ENCODE measurements around the gene FAM47E.

Gene FAM47E

GRCh38 chr4:76310683-76311082 is 59.2 kb downstream of the FAM47E start:
- no peak overlapping the region for H3K4me3 ChIP-seq (ENCODE audit: low read length)

DNA sequence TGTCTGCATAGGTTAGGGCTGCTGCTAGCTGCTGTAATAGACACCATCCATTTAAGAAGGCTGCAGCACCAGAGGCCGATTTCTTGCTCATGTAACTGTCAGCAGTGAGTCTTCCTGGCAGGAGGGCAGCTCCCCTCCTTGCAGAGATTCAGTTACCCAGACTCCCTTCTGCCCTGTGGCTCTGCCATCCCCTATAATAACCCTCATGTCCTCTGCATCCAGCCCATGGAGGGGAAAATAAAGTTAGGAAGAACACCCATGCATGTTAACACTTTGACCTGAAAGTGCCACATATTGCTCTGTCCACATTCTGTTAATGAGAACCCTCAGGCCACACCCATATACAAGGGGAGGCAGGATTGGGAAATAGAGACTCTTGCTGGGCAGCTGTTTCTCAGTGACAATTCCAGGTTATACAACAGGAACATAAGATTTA is 60.4 kb downstream of the FAM47E start:
- no peak overlapping the region for H3K4me3 ChIP-seq (ENCODE audit: low read length)
- no peak for DNase-seq (ENCODE audit: low read depth)
- TF ChIP-seq CTCF (IDR thresholded peaks at IDR 0.05; ENCODE audit: insufficient read depth, low read depth, low read length, missing control alignments): no peak

More at GRCh38 chr4:76310683-76311082, 59.2 kb downstream of the FAM47E start:
- TF ChIP-seq CTCF (IDR thresholded peaks at IDR 0.05; ENCODE audit: insufficient read depth, low read depth, low read length, missing control alignments): no peak
- DNase-seq (ENCODE audit: low read depth): no peak

DNA sequence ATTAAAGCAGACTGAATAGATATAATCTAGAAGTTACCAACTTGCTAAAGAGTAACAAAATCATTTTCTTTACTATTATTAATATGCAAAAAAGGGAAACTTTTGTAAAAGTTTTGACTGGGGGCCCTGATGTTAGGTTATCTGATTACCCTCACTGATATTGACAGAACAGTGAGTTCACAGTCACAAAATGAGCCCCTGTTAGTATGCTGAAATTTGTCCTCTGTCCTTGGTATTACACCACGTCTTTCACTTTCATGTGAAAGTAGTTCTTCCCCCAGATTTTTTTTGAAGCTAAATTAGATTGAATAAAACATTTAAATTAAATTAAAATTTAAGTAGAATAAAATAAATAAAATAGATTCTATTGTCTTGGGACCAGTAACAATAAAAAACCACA is 60.9 kb downstream of the FAM47E start:
- no peak for TF ChIP-seq CTCF (IDR thresholded peaks at IDR 0.05; ENCODE audit: insufficient read depth, low read depth, low read length, missing control alignments)
- DNase-seq (ENCODE audit: low read depth): no peak
- no peak overlapping the region for H3K4me3 ChIP-seq (ENCODE audit: low read length)

- no peak for TF ChIP-seq CTCF (IDR thresholded peaks at IDR 0.05; ENCODE audit: insufficient read depth, low read depth, low read length, missing control alignments)
- no peak overlapping the region for H3K4me3 ChIP-seq (ENCODE audit: low read length)
- no peak for DNase-seq (ENCODE audit: low read depth)
Measured at GRCh38 chr4:76313547-76313946, 62.0 kb downstream of the FAM47E start.

DNA sequence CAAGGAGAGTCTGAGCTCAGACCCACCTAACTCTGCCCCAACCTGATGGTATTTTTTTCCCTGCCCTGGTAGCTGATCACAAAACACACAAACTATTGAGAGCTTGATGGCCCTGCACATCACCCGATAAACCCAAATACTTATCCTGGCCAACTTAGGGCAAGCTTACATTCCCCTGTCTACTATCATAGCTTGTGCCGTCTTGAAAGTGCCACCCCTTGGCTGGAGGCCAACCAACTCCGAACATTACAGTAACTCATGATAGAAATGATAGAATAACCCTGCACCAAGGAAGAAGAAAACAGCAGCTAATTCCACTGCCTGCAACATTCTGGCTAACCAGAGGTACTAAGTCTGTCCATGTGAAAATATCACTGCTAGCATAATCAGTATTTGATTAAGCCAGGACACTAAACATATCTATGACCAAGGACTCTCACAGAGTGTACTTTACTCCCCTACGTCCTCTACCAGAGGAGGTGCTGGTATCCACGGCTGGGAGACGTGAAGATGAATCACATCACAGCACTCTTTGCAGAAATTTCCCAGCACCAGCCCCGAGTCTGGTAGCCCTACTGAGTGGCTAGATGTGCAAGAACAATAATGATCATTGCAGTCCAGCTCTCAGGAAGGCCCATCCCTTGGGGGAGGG is 63.9 kb downstream of the FAM47E start:
- no peak for TF ChIP-seq CTCF (IDR thresholded peaks at IDR 0.05; ENCODE audit: insufficient read depth, low read depth, low read length, missing control alignments)
- no peak overlapping the region for H3K4me3 ChIP-seq (ENCODE audit: low read length)
- DNase-seq (ENCODE audit: low read depth): no peak

DNA sequence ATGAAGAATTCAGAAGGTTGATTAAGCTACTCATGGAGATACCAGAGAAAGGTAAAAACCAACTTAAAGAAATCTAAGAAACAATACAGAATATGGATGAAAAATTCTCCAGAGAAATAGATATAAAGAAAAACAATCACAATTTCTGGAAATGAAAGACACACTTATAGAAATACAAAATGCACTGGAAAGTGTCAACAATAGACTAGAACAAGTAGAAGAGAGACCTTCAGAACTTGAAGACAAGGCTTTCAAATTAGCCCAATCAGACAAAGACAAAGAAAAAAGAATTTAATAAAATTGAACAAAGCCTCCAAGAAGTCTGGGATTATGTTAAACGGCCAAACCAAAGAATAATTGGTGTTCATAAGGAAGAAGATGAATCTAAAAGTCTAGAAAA is 64.6 kb downstream of the FAM47E start:
- TF ChIP-seq CTCF (IDR thresholded peaks at IDR 0.05; ENCODE audit: insufficient read depth, low read depth, low read length, missing control alignments): no peak
- DNase-seq (ENCODE audit: low read depth): no peak
- H3K4me3 ChIP-seq (ENCODE audit: low read length): no peak overlapping the region

DNA sequence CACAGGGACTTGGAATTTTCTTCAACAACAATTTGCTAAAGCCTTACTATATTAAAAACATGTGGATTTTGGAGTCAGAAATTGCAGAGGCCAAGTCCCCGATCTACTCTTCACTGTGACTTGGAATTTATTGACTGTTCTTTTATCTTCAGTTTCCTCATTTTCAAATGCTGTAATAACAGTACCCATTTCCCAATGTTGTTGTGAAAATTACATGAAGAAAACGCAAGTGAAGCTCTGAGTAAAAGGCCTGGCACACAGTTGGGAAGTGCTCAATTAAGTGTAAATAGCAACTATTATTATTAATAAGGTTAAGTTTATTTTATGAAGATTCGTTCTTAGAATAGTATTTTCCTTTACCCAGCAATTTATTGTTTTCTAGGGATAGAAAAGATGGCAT is 70.7 kb downstream of the FAM47E start:
- H3K4me3 ChIP-seq (ENCODE audit: low read length): no peak overlapping the region
- no peak for DNase-seq (ENCODE audit: low read depth)
- TF ChIP-seq CTCF (IDR thresholded peaks at IDR 0.05; ENCODE audit: insufficient read depth, low read depth, low read length, missing control alignments): no peak

All from epithelial cell of esophagus (primary cell).